Transverse colon (tissue), 4 donors: ENCODE results near the gene SRPRB. TPM values are rescaled to one million over a fixed set of nuclear protein-coding genes. Genes with fewer than 3 reads are reported as not detected.

Source experiments
- DNase-seq: peaks from one replicate; pipeline ENCODE4 v3.0.0-alpha.2; 2019
- H3K27ac ChIP-seq, 4 donors: fragments of 200-600 bp; sonication (generic); 2 replicates each; pipeline ENCODE4 v1.5.1; 2016 to 2018; ENCODE audit warnings: inconsistent platforms in 4 of 4
- H3K27me3 ChIP-seq: fragments of 200-600 bp; sonication (generic); 2 replicates; pipeline ENCODE4 v1.5.1; 2017; ENCODE audit warnings: inconsistent platforms
- H3K36me3 ChIP-seq, 4 donors: fragments of 200-600 bp; sonication (generic); 2 replicates each; pipeline ENCODE4 v1.5.1; 2017 to 2019; ENCODE audit warnings: inconsistent platforms in 4 of 4
- H3K4me1 ChIP-seq, 4 donors: fragments of 200-600 bp; sonication (generic); 2 replicates each; pipeline ENCODE4 v1.5.1; 2017 to 2020; ENCODE audit warnings: inconsistent platforms in 4 of 4
- H3K4me3 ChIP-seq, 4 donors: fragments of 200-600 bp; sonication (generic); 1 replicate in 1 of 4; 2 replicates in 3 of 4; pipeline versions ENCODE4 v1.5.1 to v1.6.1; 2017 to 2019; ENCODE audit warnings: inconsistent platforms in 4 of 4
- H3K9me3 ChIP-seq, 2 donors: fragments of 200-600 bp; sonication (generic); 2 replicates each; pipeline ENCODE4 v1.5.1; 2017 to 2019; ENCODE audit warnings: inconsistent platforms in 2 of 2
- EP300 ChIP-seq: sonication (generic); formaldehyde crosslinking; IDR thresholded peaks from one replicate; pipeline ENCODE4 v1.6.1; 2017; ENCODE audit warnings: antibody characterized with exemption, low read depth
- POLR2A ChIP-seq: fragments of 450-650 bp; IDR thresholded peaks from one replicate; pipeline ENCODE4 v1.6.1; 2016; ENCODE audit warnings: antibody characterized with exemption, mild to moderate bottlenecking, moderate library complexity
- POLR2AphosphoS5 ChIP-seq, 3 donors: sonication (generic); formaldehyde crosslinking; IDR thresholded peaks; one replicate each; pipeline ENCODE4 v1.6.1; 2016; ENCODE audit warnings: antibody characterized with exemption in 3 of 3
- WGBS, 2 donors: methylation state at CpG; one replicate each; pipeline ENCODE4 v1.1.5; 2018; ENCODE audit warnings: low coverage in 1 of 2; 5-methylcytosine and 5-hydroxymethylcytosine counted together
- in situ Hi-C, 4 donors: fragments of 200-750 bp; cut with MboI; loops; one replicate each; pipeline versions ENCODE4 v1.15.0 to v1.15.1; 2017; ENCODE audit warnings: low sequenced_read_pairs in 3 of 4, low pct_ligation_motif_present in 1 of 4, low pct_unique_long_range_greater_than_20kb in 1 of 4
- intact Hi-C: fragments of 100-400 bp; cut with DNase I; formaldehyde crosslinking; loops from one replicate; pipeline ENCODE4 v1.15.1; 2023; ENCODE audit warnings: low total_unique reads
- total RNA-seq, 4 donors: library from RNA; depleted of rRNA; stranded (reverse); fragments of >200 nt; gene quantifications; one replicate each; pipeline ENCODE4 v1.1.0, GENCODE V29; 2016
- TF ChIP-seq, protein P1 (sequence below), 5 experiments: fragments of 200-600 bp in 3 of 5; fragments of 450-650 bp in 2 of 5; sonication (generic) in 3 of 5; IDR thresholded peaks; 1 replicate in 2 of 5; 2 replicates in 3 of 5; pipeline ENCODE4 v1.5.1; 2016 to 2017; ENCODE audit warnings: antibody characterized with exemption in 5 of 5, inconsistent platforms in 3 of 5, mild to moderate bottlenecking in 2 of 5, moderate library complexity in 1 of 5

Gene SRPRB
- total RNA-seq, 4 donors from 2014 or later = 1.5 to 14.6 (median 8.1) TPM

DNA sequence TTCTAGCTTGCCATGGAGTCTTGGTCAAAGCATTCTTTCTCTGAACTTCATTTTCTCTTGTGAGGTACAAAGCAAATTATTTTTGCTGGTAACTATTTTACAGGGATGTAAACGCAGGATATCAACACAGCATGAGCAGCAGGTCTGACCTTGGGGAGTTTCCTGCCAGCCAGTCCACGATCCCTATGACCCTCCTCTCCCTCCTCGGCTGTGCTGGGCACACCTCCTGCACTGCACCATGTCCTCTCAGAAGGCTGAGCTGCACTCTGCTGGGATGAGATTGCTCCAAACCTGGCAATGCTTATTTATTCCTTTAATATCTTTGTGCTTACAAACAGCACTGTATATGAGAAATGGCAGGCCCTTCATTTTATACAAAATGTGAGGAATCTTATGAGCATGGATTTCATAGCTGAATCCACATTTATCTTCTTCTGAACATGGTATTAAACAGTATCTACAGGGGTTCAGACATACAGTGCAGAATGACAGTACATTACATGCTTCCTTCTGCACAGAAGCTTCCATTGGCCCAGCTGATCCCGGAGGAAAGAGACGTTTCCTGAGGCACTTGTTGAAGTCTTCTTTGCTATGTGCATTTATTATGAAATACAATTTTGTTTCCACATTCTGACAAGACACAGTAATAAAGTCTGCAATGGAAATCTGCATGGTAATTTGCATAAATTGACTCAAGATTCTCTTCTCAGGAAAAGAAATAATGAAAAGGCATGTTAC is 48.8 kb downstream of the SRPRB start:
- Histone ChIP-seq H3K4me3 (no peak overlapping the region), H3K27me3 (no peaks in the 10 kb centered on the region), H3K27ac (no peak overlapping the region), H3K4me1 (no peaks in the 10 kb centered on the region), H3K9me3 (no peaks in the 10 kb centered on the region), H3K36me3 (no peaks in the 10 kb centered on the region)
- in situ Hi-C loops (no loop called here), intact Hi-C loops (loop anchor here (5.0 kb wide), 1 partner anchor 137 kb away; no protein-coding TSS in a partner anchor)
- 66 to 76% methylated on average over 3 to 5 of the region's 5 CpGs for WGBS, 2 donors
- no peak for TF ChIP-seq EP300
- TF ChIP-seq POLR2AphosphoS5 (IDR thresholded peaks at IDR 0.05) = no peak
- TF ChIP-seq, protein P1, sequence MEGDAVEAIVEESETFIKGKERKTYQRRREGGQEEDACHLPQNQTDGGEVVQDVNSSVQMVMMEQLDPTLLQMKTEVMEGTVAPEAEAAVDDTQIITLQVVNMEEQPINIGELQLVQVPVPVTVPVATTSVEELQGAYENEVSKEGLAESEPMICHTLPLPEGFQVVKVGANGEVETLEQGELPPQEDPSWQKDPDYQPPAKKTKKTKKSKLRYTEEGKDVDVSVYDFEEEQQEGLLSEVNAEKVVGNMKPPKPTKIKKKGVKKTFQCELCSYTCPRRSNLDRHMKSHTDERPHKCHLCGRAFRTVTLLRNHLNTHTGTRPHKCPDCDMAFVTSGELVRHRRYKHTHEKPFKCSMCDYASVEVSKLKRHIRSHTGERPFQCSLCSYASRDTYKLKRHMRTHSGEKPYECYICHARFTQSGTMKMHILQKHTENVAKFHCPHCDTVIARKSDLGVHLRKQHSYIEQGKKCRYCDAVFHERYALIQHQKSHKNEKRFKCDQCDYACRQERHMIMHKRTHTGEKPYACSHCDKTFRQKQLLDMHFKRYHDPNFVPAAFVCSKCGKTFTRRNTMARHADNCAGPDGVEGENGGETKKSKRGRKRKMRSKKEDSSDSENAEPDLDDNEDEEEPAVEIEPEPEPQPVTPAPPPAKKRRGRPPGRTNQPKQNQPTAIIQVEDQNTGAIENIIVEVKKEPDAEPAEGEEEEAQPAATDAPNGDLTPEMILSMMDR (IDR thresholded peaks at IDR 0.05) = no peak
- no peak for TF ChIP-seq POLR2A
- DNase-seq = no peak

- intact Hi-C loops = no loop called here
- H3K27me3 ChIP-seq = no peaks in the 10 kb centered on the region
- 94 to 100% methylated on average over 2 to 4 of the region's 4 CpGs for WGBS, 2 donors
Measured at GRCh38 chr3:133855002-133855370, 49.4 kb downstream of the SRPRB start.

DNA sequence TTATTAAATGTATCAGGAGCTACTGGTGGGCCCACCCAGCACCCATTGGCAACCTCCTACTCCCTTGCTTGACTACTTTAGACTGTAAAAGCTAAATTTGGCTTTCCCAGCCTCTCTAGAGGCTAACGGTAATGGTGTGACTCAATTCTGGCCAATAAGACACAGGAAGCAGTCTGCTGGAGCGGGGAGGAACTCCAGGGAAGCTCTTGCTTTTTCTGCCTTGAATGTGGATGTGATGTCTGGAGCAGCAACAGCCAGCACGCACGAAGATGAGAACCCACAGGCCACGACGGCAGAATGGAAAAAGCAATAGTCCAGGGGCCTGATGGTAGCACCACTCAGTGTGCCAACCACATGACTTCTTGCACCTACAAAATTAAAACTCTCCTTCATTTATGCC is 50.2 kb downstream of the SRPRB start:
- 74% methylated on average over 6 of the region's 6 CpGs; no CpG with 5 or more reads in 1 of the 2 donors for WGBS, 2 donors
- Histone ChIP-seq H3K4me1 (no peaks in the 10 kb centered on the region), H3K27me3 (no peaks in the 10 kb centered on the region), H3K4me3 (no peak overlapping the region), H3K36me3 (no peaks in the 10 kb centered on the region), H3K27ac (no peak overlapping the region), H3K9me3 (no peaks in the 10 kb centered on the region)
- no peak for DNase-seq
- TF ChIP-seq POLR2AphosphoS5 (IDR thresholded peaks at IDR 0.05) = no peak
- no peak for TF ChIP-seq POLR2A
- TF ChIP-seq, protein P1 (IDR thresholded peaks at IDR 0.05) = no peak
- no peak for TF ChIP-seq EP300
- in situ Hi-C loops (no loop called here), intact Hi-C loops (no loop called here)

More at GRCh38 chr3:133855002-133855370, 49.4 kb downstream of the SRPRB start:
- Histone ChIP-seq H3K4me1 (no peaks in the 10 kb centered on the region), H3K9me3 (no peaks in the 10 kb centered on the region), H3K36me3 (no peaks in the 10 kb centered on the region), H3K27ac (no peak overlapping the region), H3K4me3 (no peak overlapping the region)
- DNase-seq = no peak
- TF ChIP-seq, protein P1 (IDR thresholded peaks at IDR 0.05) = no peak
- TF ChIP-seq POLR2A (no peak), POLR2AphosphoS5 (IDR thresholded peaks at IDR 0.05) (no peak), EP300 (no peak)
- in situ Hi-C loops = no loop called here

DNA sequence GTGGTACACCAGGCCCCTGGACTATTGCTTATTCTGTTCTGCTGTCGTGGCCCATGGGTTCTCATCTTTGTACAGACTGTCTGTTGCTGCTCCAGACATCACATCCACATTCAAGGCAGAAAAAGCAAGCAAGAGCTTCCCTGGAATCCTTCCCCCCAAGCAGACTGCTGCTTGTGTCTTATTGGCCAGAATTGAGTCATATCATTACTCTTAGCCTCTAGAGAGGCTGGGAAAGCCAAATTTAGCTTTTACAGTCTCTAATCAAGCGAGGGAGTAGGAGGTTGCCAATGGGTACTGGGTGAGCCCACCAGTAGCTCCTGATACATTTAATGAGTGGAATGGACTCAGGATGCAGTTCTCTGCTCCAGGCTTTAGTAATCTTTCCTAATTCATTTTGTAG is 50.7 kb downstream of the SRPRB start:
- 58 to 88% methylated on average over 1 to 2 of the region's 2 CpGs for WGBS, 2 donors
- H3K9me3 ChIP-seq = no peaks in the 10 kb centered on the region
- H3K36me3 ChIP-seq = no peaks in the 10 kb centered on the region
- in situ Hi-C loops (no loop called here), intact Hi-C loops (no loop called here)
- no peak overlapping the region for H3K27ac ChIP-seq
- no peak for DNase-seq
- H3K27me3 ChIP-seq = no peaks in the 10 kb centered on the region
- TF ChIP-seq POLR2A (no peak), EP300 (no peak), POLR2AphosphoS5 (IDR thresholded peaks at IDR 0.05) (no peak)
- TF ChIP-seq, protein P1 (IDR thresholded peaks at IDR 0.05) = no peak
- H3K4me3 ChIP-seq = no peak overlapping the region
- H3K4me1 ChIP-seq = no peaks in the 10 kb centered on the region
